Spleen (tissue), 13 donors: Measurements from ENCODE around the gene SDSL. TPM values are rescaled to one million over a fixed set of nuclear protein-coding genes. Genes with fewer than 3 reads are reported as not detected.

Experiments used
- DNase-seq: peaks from one replicate; pipeline ENCODE4 v3.0.0-alpha.2; 2020
- H3K27ac ChIP-seq, 8 donors: fragments of 200-600 bp; sonication (generic) in 7 of 8; 1 replicate in 4 of 8; 2 replicates in 4 of 8; pipeline versions ENCODE4 v1.5.0 to v1.8.0; 2016 to 2021; ENCODE audit warnings: inconsistent platforms in 4 of 8, mild to moderate bottlenecking in 4 of 8, moderate library complexity in 1 of 8
- H3K27me3 ChIP-seq, 7 donors: fragments of 200-600 bp; sonication (generic) in 6 of 7; replicated peaks in 1 of 7; 1 replicate in 4 of 7; 2 replicates in 3 of 7; pipeline versions ENCODE4 v1.5.0 to v1.8.0; 2016 to 2021; ENCODE audit warnings: inconsistent platforms in 3 of 7, mild to moderate bottlenecking in 1 of 7
- H3K36me3 ChIP-seq, 6 donors: fragments of 200-600 bp; sonication (generic) in 5 of 6; 1 replicate in 4 of 6; 2 replicates in 2 of 6; pipeline versions ENCODE4 v1.5.0 to v1.8.0; 2016 to 2021; ENCODE audit warnings: inconsistent platforms in 2 of 6
- H3K4me1 ChIP-seq, 6 donors: fragments of 200-600 bp; sonication (generic) in 5 of 6; 1 replicate in 3 of 6; 2 replicates in 3 of 6; pipeline versions ENCODE4 v1.5.0 to v1.8.0; 2016 to 2021; ENCODE audit warnings: inconsistent platforms in 3 of 6
- H3K4me3 ChIP-seq, 8 donors: fragments of 200-600 bp; sonication (generic) in 7 of 8; 1 replicate in 4 of 8; 2 replicates in 4 of 8; pipeline versions ENCODE4 v1.5.0 to v1.8.0; 2016 to 2021; ENCODE audit warnings: inconsistent platforms in 4 of 8, mild to moderate bottlenecking in 4 of 8, moderate library complexity in 2 of 8
- H3K9me3 ChIP-seq, 8 donors: fragments of 200-600 bp; sonication (generic) in 7 of 8; 1 replicate in 4 of 8; 2 replicates in 4 of 8; pipeline versions ENCODE4 v1.5.0 to v1.8.0; 2016 to 2021; ENCODE audit warnings: inconsistent platforms in 4 of 8
- POLR2A ChIP-seq, 3 donors: fragments of 450-650 bp; IDR thresholded peaks; one replicate each; pipeline ENCODE4 v1.5.1; 2017; ENCODE audit warnings: antibody characterized with exemption in 3 of 3, mild to moderate bottlenecking in 1 of 3
- POLR2AphosphoS5 ChIP-seq, 3 donors: sonication (generic); formaldehyde crosslinking; IDR thresholded peaks; one replicate each; pipeline ENCODE4 v1.5.1; 2017; ENCODE audit warnings: antibody characterized with exemption in 3 of 3
- WGBS, 5 donors: extraction: QIAGEN DNeasy Blood & Tissue Kit in 3 of 5; methylation state at CpG; one replicate each; pipeline versions ENCODE4 v1.1.5 to v1.1.7; 2013 to 2018; 5-methylcytosine and 5-hydroxymethylcytosine counted together
- intact Hi-C: fragments of 100-400 bp; cut with DNase I; formaldehyde crosslinking; loops from one replicate; pipeline ENCODE4 v1.15.0; 2023; ENCODE audit warnings: low total_unique reads
- long read RNA-seq, 2 donors: transcript quantifications; one replicate each; lab custom pipeline, GENCODE V29; 2026
- polyA plus RNA-seq, 3 donors: library from polyadenylated mRNA; stranded (reverse); fragments of 200-250 nt; gene quantifications; one replicate each; pipeline ENCODE4 v1.2.1, GENCODE V29; 2013
- total RNA-seq, 7 donors: library from RNA; depleted of rRNA in 3 of 7; stranded (reverse); fragments of >200 nt in 3 of 7; fragmentation: NEBNext Ultra II Directional in 4 of 7; extraction: Animal tissue kit (Norgen Biotek cat#: 25700) in 4 of 7; gene quantifications; one replicate each; pipeline versions ENCODE4 v1.1.0 to v1.2.1, GENCODE V29; 2016 to 2021
- TF ChIP-seq, protein P1 (sequence below), 11 experiments: fragments of 200-600 bp in 7 of 11; fragments of 450-650 bp in 4 of 11; sonication (generic) in 4 of 11; IDR thresholded peaks in 8 of 11; conservative IDR thresholded peaks in 3 of 11; 1 replicate in 7 of 11; 2 replicates in 4 of 11; pipeline versions ENCODE4 v1.4.0 to v1.8.0; 2016 to 2021; ENCODE audit warnings: antibody characterized with exemption in 11 of 11, inconsistent platforms in 4 of 11, mild to moderate bottlenecking in 1 of 11
- donor health status: healthy with polysubstance abuse.
- donor health status: DM: no; HTN: no; CAD: no; lungs with moderate emphysema.
- donor health status: DM: no; HTN: no; CAD: no.
- donor health status: Bipolar disorder and iron deficiency.
- donor health status: healthy.
- donor health status: DM: no; HTN: no; CAD: no.
- donor health status: DM: yes; HTN: yes; CAD: no.

SDSL gene, protein sequence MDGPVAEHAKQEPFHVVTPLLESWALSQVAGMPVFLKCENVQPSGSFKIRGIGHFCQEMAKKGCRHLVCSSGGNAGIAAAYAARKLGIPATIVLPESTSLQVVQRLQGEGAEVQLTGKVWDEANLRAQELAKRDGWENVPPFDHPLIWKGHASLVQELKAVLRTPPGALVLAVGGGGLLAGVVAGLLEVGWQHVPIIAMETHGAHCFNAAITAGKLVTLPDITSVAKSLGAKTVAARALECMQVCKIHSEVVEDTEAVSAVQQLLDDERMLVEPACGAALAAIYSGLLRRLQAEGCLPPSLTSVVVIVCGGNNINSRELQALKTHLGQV
- total RNA-seq (1 to 10 TPM; 2.0 to 8.4 (median 4.7) TPM), polyA plus RNA-seq (10 to 100 TPM in 1 of 3 donors, 1 to 10 TPM in 2; 5.2 to 12.1 (median 8.9) TPM)
- long read RNA-seq, donor 1, partial matches to known transcripts = 0 of 3 reads
- long read RNA-seq, donor 1, other reads (novel, unspliced or antisense) = 0 of 3 reads
- long read RNA-seq, donor 2, partial matches to known transcripts = 0 of 1 reads
- long read RNA-seq, donor 2, other reads (novel, unspliced or antisense) = 0 of 1 reads

DNA sequence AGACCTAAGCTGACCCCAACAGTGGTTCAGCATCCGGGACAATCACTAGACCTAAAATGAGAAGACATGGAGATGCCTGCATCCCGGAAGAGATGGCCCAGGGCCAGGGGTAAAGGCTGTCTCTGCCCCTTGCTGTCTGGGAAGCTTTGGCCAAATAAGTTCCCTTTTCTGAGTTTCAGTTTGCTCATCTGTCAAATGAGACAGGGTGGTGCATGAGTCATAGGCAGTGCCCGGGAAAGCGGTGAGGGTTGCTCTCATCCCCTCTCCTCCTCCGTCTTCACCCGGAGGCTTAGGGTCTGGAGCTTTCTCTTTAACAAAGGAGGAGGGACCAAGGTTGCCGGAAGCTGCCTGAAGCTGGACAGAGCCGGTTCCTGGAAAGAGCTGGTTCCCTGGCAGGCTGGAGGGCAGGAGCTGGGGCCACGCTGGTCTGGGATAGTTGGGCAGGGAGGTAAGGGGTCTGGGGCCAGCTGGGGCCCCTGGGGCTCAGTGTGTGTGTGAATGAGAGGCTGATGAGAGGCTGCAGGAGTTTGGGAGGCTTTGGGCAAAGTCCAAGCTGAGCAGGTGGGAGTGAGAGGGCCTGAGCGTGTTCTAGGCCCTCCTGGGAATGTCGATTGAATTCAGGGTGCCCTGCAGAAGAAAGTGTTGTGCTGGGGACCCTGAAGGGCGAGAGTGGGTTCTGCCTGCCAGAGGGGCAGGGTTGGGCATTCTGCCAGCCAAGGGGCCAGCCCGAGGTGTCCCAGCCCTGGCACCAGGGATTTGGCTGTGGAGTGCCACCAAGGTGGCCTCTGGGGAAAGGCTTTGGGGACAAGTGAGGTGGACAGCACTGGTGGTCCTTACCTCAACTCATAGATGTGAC, at the start of gene SDSL:
Gene SDSL (plus strand): TSS at position 351 of the 856 bp plus-strand sequence. CDS start 5,603 bp downstream, outside the sequence.
- intact Hi-C loops = loop anchor here (10.0 kb wide), 1 partner anchor 97 kb away; no protein-coding TSS in a partner anchor
- peak; percentile 84 for DNase-seq
- peak within 1 kb of the TSS in 7 of 8 donors; percentile 37 to 81 (median 72) for H3K27ac ChIP-seq

DNA sequence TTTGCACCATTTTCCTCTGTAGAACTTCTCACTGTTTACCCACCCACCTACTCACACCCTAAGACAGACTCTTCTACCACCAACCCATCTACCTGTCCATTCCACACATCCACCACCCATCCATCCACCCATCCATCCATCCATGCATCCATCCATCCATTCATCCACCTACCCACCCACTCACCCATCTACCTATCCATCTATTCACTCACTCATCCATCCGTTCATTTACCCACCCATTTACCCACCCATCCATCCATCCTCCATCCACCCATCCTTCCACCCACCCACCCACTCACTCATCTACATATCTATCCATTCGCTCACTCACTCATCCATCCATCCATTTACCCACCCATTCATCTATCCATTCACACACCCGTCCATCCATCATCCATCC, 48.7 kb upstream of the SDSL start:
- no peaks in the 10 kb centered on the region for H3K9me3 ChIP-seq
- H3K36me3 ChIP-seq = peaks cover 0 to 93% (median 33%) of the 10 kb centered on the region in 6 donors
- 93 to 97% (median 95%) methylated on average over 3 of the region's 3 CpGs for WGBS, 5 donors
- no peak for DNase-seq
- H3K4me1 ChIP-seq = no peaks in the 10 kb centered on the region
- intact Hi-C loops = no loop called here
- TF ChIP-seq, protein P1, sequence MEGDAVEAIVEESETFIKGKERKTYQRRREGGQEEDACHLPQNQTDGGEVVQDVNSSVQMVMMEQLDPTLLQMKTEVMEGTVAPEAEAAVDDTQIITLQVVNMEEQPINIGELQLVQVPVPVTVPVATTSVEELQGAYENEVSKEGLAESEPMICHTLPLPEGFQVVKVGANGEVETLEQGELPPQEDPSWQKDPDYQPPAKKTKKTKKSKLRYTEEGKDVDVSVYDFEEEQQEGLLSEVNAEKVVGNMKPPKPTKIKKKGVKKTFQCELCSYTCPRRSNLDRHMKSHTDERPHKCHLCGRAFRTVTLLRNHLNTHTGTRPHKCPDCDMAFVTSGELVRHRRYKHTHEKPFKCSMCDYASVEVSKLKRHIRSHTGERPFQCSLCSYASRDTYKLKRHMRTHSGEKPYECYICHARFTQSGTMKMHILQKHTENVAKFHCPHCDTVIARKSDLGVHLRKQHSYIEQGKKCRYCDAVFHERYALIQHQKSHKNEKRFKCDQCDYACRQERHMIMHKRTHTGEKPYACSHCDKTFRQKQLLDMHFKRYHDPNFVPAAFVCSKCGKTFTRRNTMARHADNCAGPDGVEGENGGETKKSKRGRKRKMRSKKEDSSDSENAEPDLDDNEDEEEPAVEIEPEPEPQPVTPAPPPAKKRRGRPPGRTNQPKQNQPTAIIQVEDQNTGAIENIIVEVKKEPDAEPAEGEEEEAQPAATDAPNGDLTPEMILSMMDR (IDR thresholded peaks at IDR 0.05 in 8 of 11, conservative IDR thresholded peaks at IDR 0.05 in 3 of 11) = no peak
- TF ChIP-seq POLR2A (IDR thresholded peaks at IDR 0.05) = no peak
- no peaks in the 10 kb centered on the region for H3K27me3 ChIP-seq
- no peak overlapping the region for H3K4me3 ChIP-seq
- no peak overlapping the region for H3K27ac ChIP-seq

More for the DNA sequence above, at the start of gene SDSL:
- Histone ChIP-seq H3K27me3 (peaks cover 0 to 17% (median 0%) of the 10 kb centered on the region in 7 donors), H3K4me1 (peaks cover 11 to 37% (median 19%) of the 10 kb centered on the region in 6 donors), H3K36me3 (no peaks in the 10 kb centered on the region), H3K4me3 (peak within 1 kb of the TSS; percentile 9 to 66 (median 36)), H3K9me3 (no peaks in the 10 kb centered on the region)
- TF ChIP-seq POLR2AphosphoS5 (IDR thresholded peaks at IDR 0.05) (peak; percentile 50 to 66 (median 59)), POLR2A (IDR thresholded peaks at IDR 0.05) (no peak)
- WGBS, 5 donors = 2 to 11% (median 9%) methylated on average over 11 to 13 of the region's 13 CpGs

DNA sequence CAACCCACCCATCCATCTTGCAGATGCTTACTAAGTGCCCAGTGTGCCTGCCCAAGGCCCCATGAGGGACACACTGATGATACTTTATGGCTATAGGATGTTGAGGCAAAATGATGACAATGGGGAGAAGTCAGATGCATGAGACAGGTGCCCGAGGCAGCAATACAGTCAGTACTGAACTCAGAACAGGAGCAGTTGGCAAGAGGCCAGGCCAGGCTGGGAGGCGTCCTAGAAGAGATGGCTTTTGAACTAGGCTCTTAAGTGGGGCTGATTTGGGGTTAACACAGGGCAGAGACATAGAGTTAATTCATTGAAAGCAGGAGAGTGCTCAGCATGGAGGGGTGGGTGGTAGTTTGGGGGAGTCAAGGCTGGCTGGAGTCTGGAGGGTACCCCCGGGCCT, 48.2 kb upstream of the SDSL start:
- intact Hi-C loops = no loop called here
- Histone ChIP-seq H3K9me3 (no peaks in the 10 kb centered on the region), H3K27me3 (no peaks in the 10 kb centered on the region), H3K4me1 (no peaks in the 10 kb centered on the region), H3K36me3 (peaks cover 0 to 96% (median 35%) of the 10 kb centered on the region in 6 donors), H3K4me3 (no peak overlapping the region), H3K27ac (no peak overlapping the region)
- 69 to 89% (median 82%) methylated on average over 3 of the region's 3 CpGs for WGBS, 5 donors
- TF ChIP-seq, protein P1 (IDR thresholded peaks at IDR 0.05 in 8 of 11, conservative IDR thresholded peaks at IDR 0.05 in 3 of 11) = no peak
- TF ChIP-seq POLR2AphosphoS5 (IDR thresholded peaks at IDR 0.05) = no peak
- TF ChIP-seq POLR2A (IDR thresholded peaks at IDR 0.05) = no peak
- no peak for DNase-seq

DNA sequence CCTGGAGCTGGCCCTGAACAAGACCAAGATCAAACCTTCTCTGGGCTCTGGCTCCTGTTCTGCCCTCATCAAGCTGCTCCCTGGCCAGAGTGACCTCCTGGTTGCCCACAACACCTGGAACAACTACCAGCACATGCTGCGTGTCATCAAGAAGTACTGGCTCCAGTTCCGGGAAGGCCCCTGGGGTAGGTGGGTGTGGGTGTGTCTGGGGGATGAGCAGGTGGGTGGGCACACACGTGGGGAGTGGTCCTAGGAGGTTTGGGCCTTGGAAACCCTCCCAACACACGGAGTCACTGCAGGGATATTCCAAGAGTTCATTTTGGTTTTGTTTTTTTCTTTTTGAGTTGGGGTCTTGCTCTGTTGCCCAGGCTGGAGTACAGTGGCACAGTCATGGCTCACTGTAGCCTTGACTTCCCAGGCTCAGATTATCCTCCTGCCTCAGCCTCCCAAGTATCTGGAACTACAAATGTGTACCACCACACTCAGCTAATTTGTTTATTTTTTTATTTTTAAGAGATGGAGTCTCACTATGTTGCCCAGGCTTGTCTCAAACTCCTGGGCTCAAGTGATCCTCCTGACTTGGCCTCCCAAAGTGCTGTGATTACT, 47.3 kb upstream of the SDSL start:
- intact Hi-C loops = no loop called here
- TF ChIP-seq POLR2AphosphoS5 (IDR thresholded peaks at IDR 0.05) = no peak
- TF ChIP-seq, protein P1 (IDR thresholded peaks at IDR 0.05 in 8 of 11, conservative IDR thresholded peaks at IDR 0.05 in 3 of 11) = no peak
- TF ChIP-seq POLR2A (IDR thresholded peaks at IDR 0.05) = no peak
- 77 to 95% (median 90%) methylated on average over 2 to 4 of the region's 4 CpGs for WGBS, 5 donors

More for the DNA sequence above, 47.3 kb upstream of the SDSL start:
- no peaks in the 10 kb centered on the region for H3K27me3 ChIP-seq
- no peaks in the 10 kb centered on the region for H3K9me3 ChIP-seq
- H3K4me3 ChIP-seq = no peak overlapping the region
- H3K27ac ChIP-seq = no peak overlapping the region
- H3K36me3 ChIP-seq = peaks cover 0 to 96% (median 33%) of the 10 kb centered on the region in 6 donors
- no peaks in the 10 kb centered on the region for H3K4me1 ChIP-seq
- DNase-seq = no peak
